ENCODE results near the gene SAMD3.
A peak's percentile ranks its signal among the peaks of the same experiment; 100 is the strongest.
"Not testable (repeated sequence)": the region's sequence is repeated elsewhere in the genome, so short reads cannot be mapped to it uniquely, and the experiment has no call there.

SAMD3 gene

DNA sequence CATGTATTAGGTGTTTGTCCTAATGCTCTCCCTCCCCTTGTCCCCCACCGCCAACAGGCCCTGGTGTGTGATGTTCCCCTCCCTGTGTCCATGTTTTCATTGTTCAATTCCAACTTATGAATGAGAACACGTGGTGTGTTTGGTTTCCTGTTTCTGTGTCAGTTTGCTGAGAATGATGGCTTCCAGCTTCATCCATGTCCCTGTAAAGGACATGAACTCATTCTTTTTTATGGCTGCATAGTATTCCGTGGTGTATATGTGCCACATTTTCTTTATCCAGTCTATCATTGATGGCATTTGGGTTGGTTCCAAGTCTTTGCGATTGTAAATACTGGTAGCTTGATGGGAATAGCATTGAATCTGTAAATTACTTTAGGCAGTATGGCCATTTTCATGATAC lies 52.6 kb downstream of the SAMD3 start:
- not testable (repeated sequence) for DNase-seq

DNA sequence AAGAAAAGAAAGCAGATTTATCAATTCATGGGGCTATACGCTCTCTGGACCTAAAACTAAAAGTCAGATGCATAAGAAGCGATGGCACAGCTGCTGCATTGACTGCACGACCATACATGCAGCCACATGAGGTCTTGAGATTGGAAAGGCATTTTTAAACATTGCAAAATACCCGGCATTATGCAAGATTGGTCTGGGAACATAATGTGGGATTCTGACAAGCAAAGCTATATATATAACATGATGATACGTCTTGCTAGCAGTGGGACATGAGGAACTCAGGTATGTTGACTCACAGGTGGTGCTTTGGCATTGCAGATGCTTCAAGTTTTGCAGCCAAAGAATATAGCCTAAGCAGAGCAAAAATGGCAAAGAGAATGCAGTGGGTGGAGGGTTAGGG lies 55.1 kb downstream of the SAMD3 start:
- no peak for DNase-seq

DNA sequence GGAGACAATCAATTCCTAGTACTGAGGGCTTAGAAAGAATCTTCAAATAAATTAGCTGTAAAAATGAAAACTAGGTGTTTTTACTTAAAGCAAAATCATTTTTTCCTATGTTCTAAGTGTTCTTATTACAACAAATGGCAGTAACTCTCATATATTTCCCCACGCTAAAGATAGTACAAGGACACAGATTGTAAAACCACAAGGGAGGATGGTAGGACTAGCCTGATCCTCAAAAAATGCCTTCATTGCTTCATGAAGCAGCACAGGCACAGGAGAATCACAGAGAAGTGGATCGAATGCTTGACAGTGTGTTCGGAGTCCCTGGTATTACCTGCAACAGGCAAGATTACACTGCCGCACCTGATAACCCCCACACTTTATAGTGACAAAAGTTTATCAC lies 58.5 kb downstream of the SAMD3 start:
- no peak for DNase-seq

- DNase-seq = no peak
Observed at GRCh38 chr6:130163266-130163665, 59.5 kb downstream of the SAMD3 start.

DNA sequence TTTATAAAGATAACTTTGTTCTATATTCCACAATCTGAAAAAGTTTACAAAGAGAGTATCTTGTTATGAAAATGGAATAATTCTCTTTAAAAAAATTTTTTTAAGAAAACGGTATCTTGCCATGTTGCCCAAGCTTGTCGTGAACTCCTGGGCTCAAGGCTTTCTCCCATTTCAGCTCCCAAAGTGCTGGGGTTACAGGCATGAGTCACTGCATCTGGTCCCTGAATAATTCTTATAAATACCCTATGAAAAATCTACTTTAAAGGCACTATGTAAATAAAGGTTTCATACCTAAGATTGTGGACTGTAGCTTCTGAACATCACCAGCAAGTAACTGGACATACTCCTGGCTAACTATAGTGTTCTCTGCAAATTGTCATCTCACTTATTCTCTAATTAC lies 60.3 kb downstream of the SAMD3 start:
- no peak for DNase-seq

- no peak for DNase-seq
Observed at GRCh38 chr6:130161683-130162404, 60.9 kb downstream of the SAMD3 start.

DNA sequence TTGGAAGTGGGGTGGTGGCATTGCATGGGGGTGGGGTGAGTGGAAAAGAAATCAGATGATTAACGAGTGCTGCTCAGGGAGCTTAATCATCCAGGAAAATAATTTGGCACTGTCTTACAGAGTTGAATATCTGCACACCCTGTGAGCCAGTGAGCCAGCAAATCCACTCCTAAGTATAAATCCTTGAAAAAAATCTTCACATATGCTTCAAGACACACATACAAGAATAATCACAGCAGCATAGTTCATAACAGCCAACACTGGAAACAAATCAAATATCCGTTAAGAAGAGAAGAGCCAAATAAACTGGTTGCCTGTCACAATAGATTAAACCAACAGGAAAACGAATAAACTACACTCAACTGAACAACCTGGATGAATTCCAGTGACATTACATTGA lies 62.8 kb downstream of the SAMD3 start:
- no peak for DNase-seq

DNA sequence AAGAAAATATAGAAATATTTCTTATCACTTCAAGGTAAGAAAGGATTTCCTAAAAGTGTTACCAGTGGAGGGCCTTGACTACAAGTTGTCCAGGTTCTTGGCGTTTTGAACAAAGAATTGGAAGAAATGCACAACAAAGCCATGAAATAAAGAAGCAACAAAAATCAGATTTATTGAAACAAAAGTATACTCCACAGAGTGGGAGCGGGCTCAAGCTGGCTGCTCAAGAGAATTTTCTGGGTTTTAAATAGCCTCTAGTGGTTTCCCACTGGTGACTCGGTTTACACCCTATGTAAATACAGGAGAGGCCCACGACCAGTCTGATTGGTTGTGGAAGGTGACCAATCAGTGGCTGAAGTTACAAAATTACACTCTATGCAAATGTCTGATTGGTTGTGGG lies 64.2 kb downstream of the SAMD3 start:
- DNase-seq = no peak

GRCh38 chr6:130158056-130158455 lies 64.7 kb downstream of the SAMD3 start:
- DNase-seq = no peak

GRCh38 chr6:130156908-130157307 lies 65.8 kb downstream of the SAMD3 start:
- DNase-seq = no peak

DNA sequence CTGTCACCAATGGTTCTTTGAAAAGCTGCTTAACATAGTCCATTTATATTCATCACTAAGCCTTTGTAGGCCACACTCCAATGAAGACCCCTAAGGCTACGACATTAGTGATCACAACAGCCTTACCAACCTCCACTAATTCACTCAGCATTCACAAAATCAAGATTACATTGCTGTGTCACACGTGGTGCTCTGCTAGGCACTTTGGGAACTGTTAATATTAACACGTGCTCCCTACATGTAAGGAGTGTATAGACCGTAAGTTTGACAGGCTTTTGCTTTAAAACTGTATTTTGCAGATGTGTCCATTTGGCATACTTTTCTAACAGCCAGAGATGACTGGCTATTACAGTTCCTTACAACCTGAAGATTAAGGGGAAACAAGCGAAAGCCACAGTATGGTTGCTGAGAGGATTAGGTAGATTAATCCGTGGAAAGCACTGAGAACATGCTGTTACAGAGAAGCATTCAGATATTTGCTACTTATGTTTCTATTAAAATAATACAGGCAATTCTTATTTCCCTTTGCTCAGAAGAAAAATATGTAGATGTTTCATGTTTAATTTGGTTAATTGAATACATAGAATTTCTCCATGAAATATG lies 69.7 kb downstream of the SAMD3 start:
- no peak for DNase-seq

GRCh38 chr6:130150906-130151305 lies 71.8 kb downstream of the SAMD3 start:
- no peak for DNase-seq

DNA sequence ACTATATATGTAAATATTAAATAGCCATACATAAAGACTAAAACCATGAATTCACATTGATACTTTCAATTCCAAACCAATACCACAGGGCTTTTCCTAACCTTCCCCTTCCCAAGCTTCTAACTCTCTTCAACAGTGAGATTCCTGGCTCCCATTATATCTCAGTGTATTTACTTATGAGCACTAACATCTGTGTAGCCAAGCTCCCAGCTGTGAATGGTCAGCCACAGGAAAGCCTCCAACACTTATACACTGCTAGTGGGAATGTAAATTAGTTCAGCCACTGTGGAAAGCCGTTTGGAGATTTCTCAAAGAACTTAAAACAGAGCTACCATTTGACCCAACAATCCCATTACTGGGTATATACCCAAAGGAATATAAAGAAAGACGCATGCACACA lies 73.7 kb downstream of the SAMD3 start:
- DNase-seq = not testable (repeated sequence)

GRCh38 chr6:130148181-130148580 lies 74.6 kb downstream of the SAMD3 start:
- DNase-seq = no peak

DNA sequence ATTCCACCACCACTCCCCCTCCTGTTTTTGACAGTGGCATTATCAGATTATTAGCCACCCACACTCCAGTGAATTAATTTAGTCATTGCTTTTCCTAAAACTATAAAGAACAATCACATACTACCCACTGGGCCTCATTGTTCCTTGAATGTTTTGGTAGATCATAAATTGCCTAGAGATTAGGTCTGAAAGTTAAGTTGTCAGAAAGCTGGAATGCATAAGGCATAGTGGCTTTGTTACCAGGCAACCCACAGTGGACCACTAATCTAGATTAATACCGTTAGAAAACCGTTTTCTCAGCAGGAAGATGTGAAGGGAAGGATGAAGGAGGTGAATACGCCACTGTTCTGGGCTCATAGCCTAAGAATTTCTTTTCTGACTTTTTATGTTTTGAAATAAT lies 75.6 kb downstream of the SAMD3 start:
- no peak for DNase-seq

DNA sequence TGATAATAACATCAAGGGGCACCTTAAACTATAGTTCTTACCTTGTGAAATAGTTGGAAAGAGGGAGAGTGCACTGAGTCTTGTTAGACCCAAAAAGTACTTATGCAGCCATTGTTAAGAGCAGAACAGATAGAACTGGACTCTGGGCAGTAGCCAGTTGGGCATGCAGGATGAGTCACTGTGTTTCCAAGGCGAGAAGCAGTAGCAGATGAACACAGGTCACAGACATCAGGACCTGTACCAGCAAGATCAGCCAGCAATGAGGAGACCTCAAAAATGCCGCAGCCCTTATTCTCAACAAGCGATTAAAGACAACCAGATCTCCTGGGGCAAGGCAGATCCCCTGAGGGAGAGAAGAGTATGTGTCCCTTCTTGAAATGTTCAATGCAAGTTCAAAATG lies 79.0 kb downstream of the SAMD3 start:
- DNase-seq = no peak

DNA sequence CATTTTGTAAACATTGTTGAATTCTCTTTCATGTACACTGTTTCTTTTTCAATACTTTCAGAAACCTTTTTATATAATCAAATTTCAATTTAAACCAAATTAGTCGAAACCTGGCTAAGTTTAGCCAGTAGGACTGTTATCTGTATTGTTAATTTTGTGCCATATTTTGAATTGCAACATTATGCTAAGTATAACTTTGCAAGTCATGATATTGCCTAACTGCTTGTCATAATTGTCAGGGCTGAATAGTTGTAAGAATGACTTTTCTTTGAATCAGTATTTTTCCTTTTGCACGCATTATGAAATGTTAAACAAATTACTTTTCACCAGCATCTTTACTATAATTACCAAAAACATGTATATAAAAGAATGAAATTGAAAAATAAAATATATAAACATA lies 82.7 kb downstream of the SAMD3 start:
- DNase-seq = no peak

- DNase-seq = no peak
Observed at GRCh38 chr6:130138909-130139242, 83.9 kb downstream of the SAMD3 start.

DNA sequence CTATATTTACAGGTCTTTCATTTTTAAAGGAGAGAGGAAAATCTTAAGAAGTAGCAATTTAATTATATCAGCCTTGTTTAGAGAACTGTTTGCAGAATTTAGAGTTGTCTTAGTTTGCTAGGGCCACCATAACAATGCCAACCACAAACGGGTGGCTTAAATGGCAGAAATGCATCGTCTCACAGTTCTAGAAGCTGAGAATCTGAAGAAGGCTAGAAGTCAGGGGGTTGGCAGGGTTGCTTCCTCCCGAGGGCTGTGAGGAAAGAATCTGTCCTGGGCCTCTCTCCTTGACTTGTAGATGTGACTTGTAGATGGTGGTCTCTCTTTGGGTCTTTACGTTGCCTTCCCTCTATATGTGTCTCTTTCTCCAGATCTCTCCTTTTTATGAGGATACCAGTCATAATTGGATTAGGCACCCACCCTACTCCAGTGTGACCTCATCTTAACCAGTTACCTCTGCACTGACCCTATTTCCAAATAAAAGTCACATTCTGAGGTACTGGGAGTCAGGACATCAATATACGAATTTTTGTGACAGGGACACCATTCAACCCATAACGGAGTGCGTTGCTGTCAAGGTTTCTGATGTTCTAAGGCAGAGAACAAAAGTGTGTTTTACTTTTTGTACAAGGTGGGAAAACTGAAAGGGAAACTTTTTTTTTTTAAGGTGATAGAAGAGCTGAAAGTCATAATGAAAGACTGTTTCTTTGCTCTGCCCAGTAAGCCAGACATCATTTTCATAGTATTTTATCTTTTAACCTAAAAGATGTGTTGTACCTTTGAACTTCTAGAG lies 84.4 kb downstream of the SAMD3 start:
- peak; percentile 48 for DNase-seq

DNA sequence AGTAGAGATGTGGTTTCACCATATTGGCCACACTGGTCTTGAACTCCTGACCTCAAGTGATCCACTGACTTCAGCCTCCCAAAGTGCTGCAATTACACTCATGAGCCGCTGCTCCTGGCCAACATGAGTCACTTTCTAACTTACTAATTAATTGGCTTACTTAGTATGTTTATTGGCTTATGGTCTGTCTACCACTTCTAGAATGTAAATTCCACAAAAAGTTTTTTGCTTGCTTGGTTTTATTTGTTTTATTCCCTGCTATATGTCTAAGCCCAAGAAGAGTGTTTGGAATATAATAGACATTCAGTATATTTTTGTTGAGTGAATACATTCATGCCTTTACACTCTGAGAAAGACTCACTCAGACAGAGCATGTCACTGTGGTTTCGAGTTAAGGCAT lies 86.0 kb downstream of the SAMD3 start:
- DNase-seq = no peak

GRCh38 chr6:130134582-130134981 lies 88.2 kb downstream of the SAMD3 start:
- DNase-seq = peak; percentile 56

- peak; percentile 86 for DNase-seq
Observed at GRCh38 chr6:130132286-130132701, 90.5 kb downstream of the SAMD3 start.

GRCh38 chr6:130129762-130130246 lies 92.9 kb downstream of the SAMD3 start:
- DNase-seq = no peak

DNA sequence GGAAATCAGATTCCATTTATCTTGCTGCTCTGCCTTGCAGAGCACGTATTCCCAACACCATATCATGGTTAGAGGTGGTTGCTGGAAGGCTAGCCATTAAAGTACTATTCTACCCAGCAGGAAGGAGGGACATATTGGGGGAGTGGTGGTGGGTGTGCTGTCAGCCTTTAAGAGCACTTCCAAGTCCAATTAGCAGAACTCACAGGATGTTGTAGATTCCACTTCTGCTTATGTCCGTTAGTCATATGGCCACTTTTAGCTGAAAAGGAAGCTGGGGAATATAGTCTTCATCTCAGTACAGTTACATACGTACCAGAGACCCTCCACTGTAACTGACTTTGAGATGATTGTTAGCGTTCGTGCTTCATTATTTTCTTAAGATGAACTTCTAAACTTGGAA lies 94.4 kb downstream of the SAMD3 start:
- DNase-seq = no peak

All from activated CD4-positive, alpha-beta T cell treated with anti-CD3 and anti-CD28 coated beads, Interleukin-10, Interleukin-2, amounts not matched to agents 100 ng/mL and 50 ng/mL, durations not matched to agents 16 hours and 8 hours (primary cell).